ENCODE data around the gene MYH7B.

DNA sequence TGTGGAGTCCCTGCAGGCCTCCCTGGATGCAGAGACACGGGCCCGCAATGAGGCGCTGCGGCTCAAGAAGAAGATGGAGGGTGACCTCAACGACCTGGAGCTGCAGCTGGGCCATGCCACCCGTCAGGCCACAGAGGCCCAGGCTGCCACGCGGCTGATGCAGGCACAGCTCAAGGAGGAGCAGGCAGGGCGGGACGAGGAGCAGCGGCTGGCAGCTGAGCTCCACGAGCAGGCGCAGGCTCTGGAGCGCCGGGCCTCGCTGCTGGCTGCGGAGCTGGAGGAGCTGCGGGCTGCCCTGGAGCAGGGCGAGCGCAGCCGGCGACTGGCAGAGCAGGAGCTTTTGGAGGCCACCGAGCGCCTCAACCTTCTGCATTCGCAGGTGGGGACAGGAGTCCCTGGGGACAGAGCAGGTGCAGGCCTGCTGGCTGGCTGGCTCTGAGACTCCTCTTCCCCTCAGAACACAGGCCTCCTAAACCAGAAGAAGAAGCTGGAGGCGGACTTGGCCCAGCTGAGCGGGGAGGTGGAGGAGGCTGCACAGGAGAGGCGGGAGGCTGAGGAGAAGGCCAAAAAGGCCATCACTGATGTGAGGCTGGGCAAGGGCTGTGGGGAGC lies 44.7 kb downstream of the MYH7B start:
- TF ChIP-seq CTCF (conservative IDR thresholded peaks at IDR 0.05 in 1 of 2, IDR thresholded peaks at IDR 0.05 in 1 of 2; ENCODE audit: low read depth in 1 of 2, low read length in 2 of 2) (no peak), EZH2 (IDR thresholded peaks at IDR 0.05; ENCODE audit: low read length, missing control alignments) (no peak)
